GM18508 (cell line): ENCODE measurements around the gene VLDLR.

Source experiments
- ATAC-seq: cut with Tn5 transposase; IDR thresholded peaks from one replicate; pipeline ENCODE4 v1.9.1; 2021; ENCODE audit warnings: moderate number of reproducible peaks; ENCODE audit not compliant: insufficient read depth, unreplicated experiment

Gene VLDLR

GRCh38 chr9:2621722-2622460, at the start of gene VLDLR:
Gene VLDLR (plus strand): TSS chr9:2621787. CDS start chr9:2622190, 403 bp downstream.
- ATAC-seq = no peak

GRCh38 chr9:2574203-2574602, 47.4 kb upstream of the VLDLR start:
- ATAC-seq = no peak

GRCh38 chr9:2576631-2577030, 45.0 kb upstream of the VLDLR start:
- no peak for ATAC-seq

GRCh38 chr9:2583308-2584013, 38.1 kb upstream of the VLDLR start:
- no peak for ATAC-seq

- ATAC-seq = no peak
Measured at GRCh38 chr9:2591967-2592366, 29.6 kb upstream of the VLDLR start.

- ATAC-seq = no peak
Measured at GRCh38 chr9:2593744-2594143, 27.8 kb upstream of the VLDLR start.

GRCh38 chr9:2595973-2596372, 25.6 kb upstream of the VLDLR start:
- ATAC-seq = no peak

- ATAC-seq = no peak
Measured at GRCh38 chr9:2597483-2597882, 24.1 kb upstream of the VLDLR start.

- ATAC-seq = no peak
Measured at GRCh38 chr9:2599896-2600295, 21.7 kb upstream of the VLDLR start.

- ATAC-seq = no peak
Measured at GRCh38 chr9:2600307-2600706, 21.3 kb upstream of the VLDLR start.

GRCh38 chr9:2601785-2602378, 19.7 kb upstream of the VLDLR start:
- no peak for ATAC-seq

- no peak for ATAC-seq
Measured at GRCh38 chr9:2602704-2603116, 18.9 kb upstream of the VLDLR start.

- ATAC-seq = no peak
Measured at GRCh38 chr9:2603621-2604020, 18.0 kb upstream of the VLDLR start.

GRCh38 chr9:2605246-2605645, 16.3 kb upstream of the VLDLR start:
- ATAC-seq = no peak

- no peak for ATAC-seq
Measured at GRCh38 chr9:2608276-2608675, 13.3 kb upstream of the VLDLR start.

- ATAC-seq = no peak
Measured at GRCh38 chr9:2610985-2611384, 10.6 kb upstream of the VLDLR start.

GRCh38 chr9:2611961-2612360, 9.6 kb upstream of the VLDLR start:
- no peak for ATAC-seq

- no peak for ATAC-seq
Measured at GRCh38 chr9:2613730-2614271, 7.8 kb upstream of the VLDLR start.

GRCh38 chr9:2615497-2615896, 6.1 kb upstream of the VLDLR start:
- ATAC-seq = no peak

- no peak for ATAC-seq
Measured at GRCh38 chr9:2616692-2617377, 4.8 kb upstream of the VLDLR start.

- no peak for ATAC-seq
Measured at GRCh38 chr9:2618289-2618688, 3.3 kb upstream of the VLDLR start.
